Mesenchymal stem cell (in vitro differentiated cells and primary cell): ENCODE measurements around the gene MFN1.

Experiments used
- DNase-seq: peaks from one replicate; pipeline ENCODE4 v3.0.0-alpha.2; 2013
- H2AFZ ChIP-seq: one replicate; pipeline ENCODE4 v1.6.1; 2013; ENCODE audit warnings: low read depth, mild to moderate bottlenecking, control low read depth, inconsistent platforms, low read length, moderate library complexity
- H2AK5ac ChIP-seq: 2 replicates; pipeline ENCODE4 v1.6.1; 2013; ENCODE audit warnings: low read length, moderate library complexity, mild to moderate bottlenecking, inconsistent platforms; ENCODE audit not compliant: severe bottlenecking
- H2BK120ac ChIP-seq: one replicate; pipeline ENCODE4 v1.6.1; 2013; ENCODE audit warnings: low read depth, mild to moderate bottlenecking, inconsistent platforms, low read length, moderate library complexity
- H2BK12ac ChIP-seq, 2 experiments: one replicate each; pipeline ENCODE4 v1.6.1; 2013; ENCODE audit warnings: inconsistent platforms in 2 of 2, low read length in 2 of 2, mild to moderate bottlenecking in 2 of 2, moderate library complexity in 2 of 2, control low read depth in 1 of 2
- H2BK15ac ChIP-seq: one replicate; pipeline ENCODE4 v1.6.1; 2013; ENCODE audit warnings: mild to moderate bottlenecking, low read depth, inconsistent platforms; ENCODE audit not compliant: poor library complexity, severe bottlenecking
- H2BK5ac ChIP-seq: 2 replicates; pipeline ENCODE4 v1.6.1; 2013; ENCODE audit warnings: low read depth, mild to moderate bottlenecking, low read length, control low read depth, inconsistent platforms; ENCODE audit not compliant: poor library complexity, severe bottlenecking
- H3K14ac ChIP-seq, 2 experiments: one replicate each; pipeline ENCODE4 v1.6.1; 2013; ENCODE audit warnings: inconsistent platforms in 2 of 2, low read length in 2 of 2, control low read depth in 1 of 2, mild to moderate bottlenecking in 1 of 2, moderate library complexity in 1 of 2
- H3K18ac ChIP-seq, 2 experiments: one replicate each; pipeline ENCODE4 v1.6.1; 2013; ENCODE audit warnings: inconsistent platforms in 2 of 2, low read length in 2 of 2, control low read depth in 1 of 2, low read depth in 1 of 2, mild to moderate bottlenecking in 1 of 2
- H3K23ac ChIP-seq, 2 experiments: one replicate each; pipeline ENCODE4 v1.6.1; 2013; ENCODE audit warnings: inconsistent platforms in 2 of 2, low read length in 2 of 2, mild to moderate bottlenecking in 2 of 2, moderate library complexity in 2 of 2, control low read depth in 1 of 2
- H3K27ac ChIP-seq: 2 replicates; pipeline ENCODE4 v1.5.1; 2013; ENCODE audit warnings: mild to moderate bottlenecking, moderate library complexity, low read length, control low read depth, inconsistent platforms; ENCODE audit not compliant: poor library complexity, severe bottlenecking
- H3K27me3 ChIP-seq, 2 experiments: 2 replicates each; pipeline versions ENCODE4 v1.6.1 to v1.7.0; 2013; ENCODE audit warnings: low read length in 2 of 2, mild to moderate bottlenecking in 2 of 2, moderate library complexity in 2 of 2, control low read depth in 1 of 2, inconsistent platforms in 1 of 2; ENCODE audit not compliant: control insufficient read depth in 1 of 2, insufficient read depth in 1 of 2
- H3K36me3 ChIP-seq, 2 experiments: 2 replicates each; pipeline versions ENCODE4 v1.6.1 to v1.7.0; 2013; ENCODE audit warnings: low read length in 2 of 2, control low read depth in 1 of 2, inconsistent platforms in 1 of 2, low read depth in 1 of 2, mild to moderate bottlenecking in 1 of 2; ENCODE audit not compliant: insufficient read depth in 2 of 2, control insufficient read depth in 1 of 2
- H3K4ac ChIP-seq, 2 experiments: one replicate each; pipeline ENCODE4 v1.6.1; 2013; ENCODE audit warnings: inconsistent platforms in 2 of 2, low read length in 2 of 2, mild to moderate bottlenecking in 2 of 2, moderate library complexity in 2 of 2, control low read depth in 1 of 2, low read depth in 1 of 2
- H3K4me1 ChIP-seq: 2 replicates; pipeline ENCODE4 v1.6.1; 2013; ENCODE audit warnings: low read depth, low read length, control low read depth; ENCODE audit not compliant: control insufficient read depth, insufficient read depth
- H3K4me2 ChIP-seq: 2 replicates; pipeline ENCODE4 v1.6.1; 2013; ENCODE audit warnings: low read length, mild to moderate bottlenecking, inconsistent platforms; ENCODE audit not compliant: poor library complexity, severe bottlenecking
- H3K4me3 ChIP-seq, 2 experiments: 2 replicates each; pipeline versions ENCODE4 v1.5.1 to v1.7.0; 2013; ENCODE audit warnings: low read length in 2 of 2, mild to moderate bottlenecking in 2 of 2, control low read depth in 1 of 2, low read depth in 1 of 2; ENCODE audit not compliant: insufficient read depth in 1 of 2
- H3K79me1 ChIP-seq: replicated peaks from 2 replicates; pipeline ENCODE4 v1.6.1; 2013; ENCODE audit warnings: mild to moderate bottlenecking, control low read depth, low read length, inconsistent platforms; ENCODE audit not compliant: poor library complexity, severe bottlenecking
- H3K9ac ChIP-seq: 2 replicates; pipeline ENCODE4 v1.7.0; 2013; ENCODE audit warnings: mild to moderate bottlenecking, low read length, moderate library complexity
- H3K9me3 ChIP-seq: 2 replicates; pipeline ENCODE4 v1.7.0; 2013; ENCODE audit warnings: mild to moderate bottlenecking, low read length; ENCODE audit not compliant: control insufficient read depth
- H4K8ac ChIP-seq: one replicate; pipeline ENCODE4 v1.6.1; 2013; ENCODE audit warnings: inconsistent platforms, mild to moderate bottlenecking, low read length, moderate library complexity
- H4K91ac ChIP-seq: one replicate; pipeline ENCODE4 v1.6.1; 2013; ENCODE audit warnings: mild to moderate bottlenecking, low read length, inconsistent platforms
- WGBS: methylation state at CpG from one replicate; pipeline ENCODE4 v1.1.7; 2013; ENCODE audit warnings: mixed read lengths; 5-methylcytosine and 5-hydroxymethylcytosine counted together

The MFN1 gene

DNA sequence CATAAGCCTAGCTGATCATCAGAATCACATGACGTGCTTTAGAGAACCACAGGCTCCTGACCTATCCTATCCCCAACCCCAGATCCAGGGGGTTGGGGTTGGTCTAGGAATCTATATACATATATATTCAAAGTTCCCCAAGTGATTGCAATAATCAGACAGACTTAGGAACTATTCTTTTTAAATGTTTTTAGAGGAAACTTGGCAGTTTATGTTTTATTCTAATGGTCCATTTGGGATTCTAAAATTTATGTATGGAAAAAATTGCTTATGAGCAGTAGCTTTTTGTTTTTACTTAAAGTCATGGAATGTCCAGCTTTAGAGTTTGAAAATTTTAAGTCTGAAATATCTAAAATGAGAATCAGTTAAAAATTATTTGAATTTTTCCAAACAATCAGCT, 22.1 kb downstream of the MFN1 start:
- WGBS: no CpG with 5 or more reads among the region's 1 CpG
- H2BK5ac ChIP-seq: no peak overlapping the region
- no peak overlapping the region for H3K4ac ChIP-seq

DNA sequence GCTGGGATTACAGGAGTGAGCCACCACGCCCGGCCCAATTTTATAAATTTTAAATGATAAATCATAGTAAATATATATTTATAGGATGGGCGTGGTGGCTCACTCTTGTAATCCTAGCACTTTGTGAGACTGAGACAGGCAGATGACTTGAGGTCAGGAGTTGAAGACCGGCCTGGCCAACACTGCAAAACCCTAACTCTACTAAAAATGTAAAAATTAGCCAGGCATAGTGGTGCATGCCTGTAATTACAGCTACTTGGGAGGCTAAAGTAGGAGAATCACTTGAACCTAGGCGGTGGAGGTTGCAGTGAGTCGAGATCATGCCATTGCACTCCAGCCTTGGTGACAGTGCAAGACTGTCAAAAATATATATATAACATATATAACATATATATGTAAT, 26.4 kb downstream of the MFN1 start:
- H2AK5ac ChIP-seq: no peak overlapping the region
- no peak overlapping the region for H3K4ac ChIP-seq
- no peak overlapping the region for H3K18ac ChIP-seq
- no peak overlapping the region for H2BK120ac ChIP-seq
- no peak overlapping the region for H2AFZ ChIP-seq
- DNase-seq: no peak
- no peak overlapping the region for H3K14ac ChIP-seq
- no peaks in the 10 kb centered on the region for H3K27me3 ChIP-seq
- H2BK12ac ChIP-seq: no peak overlapping the region
- no peak overlapping the region for H3K4me3 ChIP-seq
- H3K9me3 ChIP-seq: no peaks in the 10 kb centered on the region
- no peak overlapping the region for H4K91ac ChIP-seq
- no peak overlapping the region for H3K4me2 ChIP-seq
- H2BK15ac ChIP-seq: no peak overlapping the region
- H3K79me1 ChIP-seq: peaks cover 7% of the 10 kb centered on the region
- H2BK5ac ChIP-seq: no peak overlapping the region
- no peak overlapping the region for H3K9ac ChIP-seq
- H4K8ac ChIP-seq: no peak overlapping the region
- WGBS: 100% methylated on average over 5 of the region's 6 CpGs
- no peak overlapping the region for H3K23ac ChIP-seq
- no peak overlapping the region for H3K27ac ChIP-seq
- peaks cover 10 to 71% of the 10 kb centered on the region in 2 experiments for H3K36me3 ChIP-seq
- peaks cover 1% of the 10 kb centered on the region for H3K4me1 ChIP-seq

More for the DNA sequence above, 22.1 kb downstream of the MFN1 start:
- Histone ChIP-seq H3K14ac (no peak overlapping the region), H3K4me1 (no peaks in the 10 kb centered on the region), H2AFZ (no peak overlapping the region), H3K18ac (no peak overlapping the region), H2AK5ac (no peak overlapping the region), H3K27me3 (no peaks in the 10 kb centered on the region), H3K79me1 (peaks cover 7% of the 10 kb centered on the region), H3K27ac (no peak overlapping the region), H2BK12ac (no peak overlapping the region), H2BK15ac (no peak overlapping the region), H3K36me3 (peaks cover 7 to 69% of the 10 kb centered on the region in 2 experiments), H3K4me2 (no peak overlapping the region), H3K4me3 (no peak overlapping the region), H4K8ac (no peak overlapping the region), H4K91ac (no peak overlapping the region), H3K9ac (no peak overlapping the region), H2BK120ac (no peak overlapping the region), H3K23ac (no peak overlapping the region), H3K9me3 (no peaks in the 10 kb centered on the region)
- no peak for DNase-seq

DNA sequence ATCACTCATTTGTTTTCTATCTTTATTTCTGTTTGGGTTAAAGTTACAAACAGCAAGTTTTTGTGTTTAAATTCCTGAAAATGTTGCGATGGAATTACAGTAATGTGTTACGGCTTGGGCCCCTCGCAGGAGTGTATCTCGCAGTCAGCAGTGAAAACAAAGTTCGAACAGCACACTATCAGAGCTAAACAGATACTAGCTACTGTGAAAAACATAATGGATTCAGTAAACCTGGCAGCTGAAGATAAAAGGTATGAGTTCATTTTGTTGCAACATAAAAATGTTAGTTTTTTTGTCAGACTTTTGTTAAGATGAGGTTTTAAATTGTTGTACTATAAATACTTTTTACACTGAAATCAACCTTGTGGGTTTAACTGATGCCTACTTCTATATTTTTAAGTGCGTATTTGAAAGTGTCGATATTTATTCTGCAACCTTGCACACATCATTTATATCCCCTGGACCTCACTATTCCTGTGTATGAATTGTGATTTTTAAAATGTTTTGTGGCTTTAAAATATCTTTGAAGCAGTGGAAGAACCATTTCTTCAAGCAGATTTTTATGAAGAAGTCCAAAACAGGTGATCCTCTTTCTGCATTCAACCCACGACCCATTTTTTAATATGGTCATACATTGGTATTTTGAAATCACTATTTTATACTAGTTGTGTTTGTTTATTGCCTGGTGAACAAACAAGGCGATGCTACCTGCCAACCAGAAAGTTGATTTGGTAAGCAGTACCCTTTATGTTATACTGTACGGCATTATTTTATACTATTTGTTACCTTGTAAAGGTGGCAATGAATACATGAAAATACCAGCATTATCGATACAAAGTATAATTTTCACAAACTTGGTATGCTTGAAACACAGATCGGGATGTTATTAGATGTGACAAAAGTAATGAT, 27.8 kb downstream of the MFN1 start:
- 100% methylated on average over 7 of the region's 12 CpGs for WGBS
- Histone ChIP-seq H3K36me3 (peaks cover 8 to 72% of the 10 kb centered on the region in 2 experiments), H4K8ac (no peak overlapping the region), H3K27me3 (no peaks in the 10 kb centered on the region), H3K23ac (no peak overlapping the region), H3K4me3 (no peak overlapping the region), H2AK5ac (no peak overlapping the region), H2BK12ac (no peak overlapping the region), H2BK120ac (no peak overlapping the region), H2BK5ac (no peak overlapping the region), H3K27ac (no peak overlapping the region), H3K4me2 (no peak overlapping the region), H3K9me3 (no peaks in the 10 kb centered on the region), H3K79me1 (peaks cover 4% of the 10 kb centered on the region), H4K91ac (no peak overlapping the region), H3K4ac (no peak overlapping the region), H2AFZ (no peak overlapping the region), H3K18ac (no peak overlapping the region), H2BK15ac (no peak overlapping the region), H3K9ac (no peak overlapping the region), H3K14ac (no peak overlapping the region), H3K4me1 (peaks cover 3% of the 10 kb centered on the region)
- DNase-seq: no peak

DNA sequence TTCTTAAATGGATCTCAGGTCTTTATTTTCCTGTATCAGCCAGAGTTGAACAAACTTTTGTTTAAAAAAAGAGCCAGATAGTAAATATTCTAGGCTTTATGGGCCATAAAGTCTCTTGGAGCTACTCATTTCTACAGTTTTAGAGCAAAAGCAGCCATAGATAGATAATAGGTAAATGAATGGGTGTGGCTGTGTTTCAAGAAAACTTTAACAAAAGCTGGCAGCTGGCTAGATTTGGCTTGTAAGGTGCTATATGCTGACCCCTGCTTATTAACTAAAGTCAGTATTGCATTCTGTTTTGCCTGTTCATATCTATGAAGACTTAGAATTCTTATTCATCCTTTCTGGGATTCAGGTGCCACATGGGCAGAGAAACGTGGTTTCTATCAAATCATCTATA, 29.0 kb downstream of the MFN1 start:
- DNase-seq: no peak
- no CpG with 5 or more reads among the region's 1 CpG for WGBS
- Histone ChIP-seq H3K23ac (no peak overlapping the region), H2BK12ac (no peak overlapping the region), H2AFZ (no peak overlapping the region), H3K18ac (no peak overlapping the region), H4K8ac (no peak overlapping the region), H2AK5ac (no peak overlapping the region), H3K79me1 (no peaks in the 10 kb centered on the region), H3K4me3 (no peak overlapping the region), H3K14ac (no peak overlapping the region), H2BK15ac (no peak overlapping the region), H3K36me3 (peaks cover 6 to 72% of the 10 kb centered on the region in 2 experiments), H3K4me1 (peaks cover 3% of the 10 kb centered on the region), H2BK5ac (no peak overlapping the region), H3K4ac (no peak overlapping the region), H3K27ac (no peak overlapping the region), H3K9me3 (no peaks in the 10 kb centered on the region), H3K27me3 (no peaks in the 10 kb centered on the region), H3K9ac (no peak overlapping the region), H3K4me2 (no peak overlapping the region), H2BK120ac (no peak overlapping the region), H4K91ac (no peak overlapping the region)
